OCI-LY3 (cell line): ENCODE measurements around the gene ARID3B.

Source experiments
- CTCF ChIP-seq: fragments of 200-600, 300-600 bp; sonication (generic); IDR thresholded peaks from 2 replicates; pipeline ENCODE4 v1.5.1; 2014; ENCODE audit warnings: antibody characterized with exemption, low read length, low read depth
- EZH2phosphoT487 ChIP-seq: fragments of 200-600 bp; shearing (Covaris generic); IDR thresholded peaks from 2 replicates; pipeline ENCODE4 v1.6.1; 2018; ENCODE audit warnings: antibody characterized with exemption, mixed run types, low read depth

DNA sequence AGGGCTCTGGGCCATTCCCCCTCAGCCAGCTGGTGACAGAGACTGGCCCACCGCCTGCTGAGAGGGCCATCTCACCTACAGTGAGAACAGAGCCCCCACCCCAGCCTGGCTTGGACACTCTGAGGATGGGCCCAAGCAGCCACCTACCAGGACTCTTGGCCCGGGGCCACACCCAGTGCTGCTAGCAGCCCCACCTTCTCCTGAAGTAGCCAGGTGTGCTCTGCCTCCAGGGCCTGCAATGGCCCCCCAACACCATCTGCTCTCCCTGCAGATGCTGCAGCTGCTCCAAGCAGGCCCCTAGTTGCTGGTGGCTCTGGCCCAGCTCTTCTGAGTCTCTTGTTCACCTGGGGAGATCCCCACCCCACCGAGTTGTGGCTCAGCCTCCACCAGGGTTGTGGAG lies 67.8 kb downstream of the ARID3B start:
- TF ChIP-seq EZH2phosphoT487 = no peak
- TF ChIP-seq CTCF = no peak
